Activated CD4-positive, alpha-beta T cell treated with anti-CD3 and anti-CD28 coated beads, Interleukin-2, amount 50 U/mL, for 16 hours (primary cell): ENCODE measurements around the gene PRMT3.
"Not testable (repeated sequence)": the region's sequence is repeated elsewhere in the genome, so short reads cannot be mapped to it uniquely, and the experiment has no call there.

Source experiments
- DNase-seq: peaks from one replicate; pipeline ENCODE4 v3.0.0-alpha.2; 2020

Gene PRMT3

DNA sequence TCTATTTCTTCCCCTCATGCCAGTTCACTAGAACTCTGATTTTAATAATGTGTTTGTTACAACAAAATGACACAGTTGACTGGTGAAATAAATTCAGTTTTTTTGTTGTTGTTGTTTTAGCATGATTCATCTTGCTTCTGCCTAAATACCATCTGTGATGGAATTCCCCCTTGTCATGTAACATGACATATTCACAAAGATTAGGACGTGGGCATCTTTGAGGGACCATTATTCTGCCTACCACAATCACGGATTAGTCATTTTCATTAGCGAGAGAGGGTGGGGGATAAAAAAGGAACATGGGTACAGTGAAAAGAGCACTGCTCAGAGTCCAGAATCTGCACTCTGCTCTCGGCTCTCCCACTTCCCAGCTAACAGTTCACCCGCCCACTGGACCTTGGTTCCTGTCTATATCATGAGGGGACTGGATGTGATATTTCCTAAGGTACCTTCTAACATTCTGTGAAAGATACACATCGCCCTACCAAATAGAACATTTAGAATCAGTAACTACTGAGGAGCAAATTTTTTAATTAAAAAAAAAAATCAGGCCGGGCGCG lies 12.7 kb upstream of the PRMT3 start:
- DNase-seq: no peak

DNA sequence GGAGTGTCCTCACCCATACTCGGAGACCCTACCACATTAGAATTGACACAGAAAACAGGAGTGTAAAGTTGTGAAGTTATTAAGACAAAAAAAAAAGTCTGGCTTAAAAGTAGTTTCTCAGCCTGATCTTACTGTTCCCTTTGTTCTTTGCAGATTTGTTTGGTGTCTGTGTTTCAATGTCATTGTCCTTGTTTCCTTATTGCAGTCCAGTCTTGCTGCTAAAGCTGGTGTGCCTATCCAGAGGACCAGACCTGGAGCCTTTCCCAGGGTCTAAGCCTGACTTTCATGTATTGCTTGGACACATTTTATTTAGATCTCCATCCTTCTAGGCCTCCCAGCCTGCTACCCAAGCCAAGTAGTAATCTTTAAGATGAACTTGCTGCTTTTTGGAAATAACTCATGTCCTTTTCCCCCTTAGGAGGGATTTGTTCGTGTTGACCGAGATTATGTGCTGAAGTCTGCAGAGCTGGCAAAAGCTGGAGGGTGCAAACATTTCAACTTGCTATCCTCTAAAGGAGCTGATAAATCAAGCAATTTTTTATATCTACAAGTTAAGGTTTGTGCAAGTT lies 11.3 kb upstream of the PRMT3 start:
- DNase-seq: no peak

DNA sequence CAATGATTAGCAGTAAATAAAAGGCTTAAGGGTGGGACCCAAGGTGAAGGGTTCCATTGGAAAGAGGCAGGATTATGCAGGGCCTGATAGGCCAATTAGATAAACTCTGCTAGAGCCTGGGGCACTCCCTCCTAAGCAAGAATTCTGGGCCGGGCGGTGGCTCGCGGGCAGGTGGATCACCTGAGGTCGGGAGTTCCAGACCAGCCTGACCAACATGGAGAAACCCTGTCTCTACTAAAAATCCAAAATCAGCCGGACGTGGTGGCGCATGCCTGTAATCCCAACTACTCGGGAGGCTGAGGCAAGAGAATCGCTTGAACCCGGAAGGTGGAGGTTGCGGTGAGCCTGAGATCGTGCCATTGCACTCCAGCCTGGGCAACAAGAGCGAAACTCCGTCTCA lies 1.5 kb upstream of the PRMT3 start:
- not testable (repeated sequence) for DNase-seq

DNA sequence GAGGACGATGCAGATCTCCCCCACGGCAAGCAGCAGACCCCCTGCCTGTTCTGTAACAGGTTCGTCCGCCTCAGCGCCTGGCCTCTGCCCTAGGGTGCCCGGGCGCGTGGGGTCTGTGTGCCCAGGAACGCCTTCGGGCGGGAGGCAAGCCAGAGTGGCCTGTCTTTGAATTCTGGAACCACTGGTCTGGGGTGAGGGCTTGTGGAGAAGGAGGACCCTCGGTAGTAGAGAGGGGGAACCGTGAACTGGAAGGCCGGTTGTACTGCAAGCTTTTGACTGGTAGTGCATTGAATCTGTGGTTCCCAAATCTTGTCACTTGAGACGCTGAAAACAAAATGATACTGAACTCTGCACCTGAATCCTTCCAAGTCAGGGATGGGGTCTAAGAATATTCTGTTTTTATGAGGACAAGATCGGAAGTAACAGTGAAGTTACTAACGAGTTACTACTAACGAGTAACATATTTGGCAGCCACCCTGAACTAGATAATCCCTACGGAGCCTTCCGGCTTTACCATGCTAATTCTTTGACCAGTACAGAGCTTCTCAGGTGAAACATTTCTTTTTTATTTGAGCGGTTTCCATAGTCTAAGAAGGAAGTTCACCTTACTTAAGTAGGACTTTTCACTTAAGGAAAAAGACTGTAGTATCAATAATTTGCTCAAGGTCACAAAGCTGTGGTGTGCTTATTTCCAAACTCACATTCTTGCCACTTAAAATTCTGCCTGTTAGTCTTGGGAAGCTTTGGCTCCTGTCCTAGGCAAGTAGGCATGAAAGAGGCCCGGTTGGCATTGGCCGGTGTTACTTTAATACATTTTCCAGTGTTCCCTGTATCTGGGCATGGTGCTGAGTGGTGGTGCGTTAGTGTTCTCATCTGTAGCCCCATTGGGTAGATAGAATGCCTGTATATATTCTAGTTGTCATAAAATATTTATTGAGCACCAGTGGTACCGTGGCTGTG lies 860 bp downstream of the PRMT3 start:
- peak; percentile 22 for DNase-seq

DNA sequence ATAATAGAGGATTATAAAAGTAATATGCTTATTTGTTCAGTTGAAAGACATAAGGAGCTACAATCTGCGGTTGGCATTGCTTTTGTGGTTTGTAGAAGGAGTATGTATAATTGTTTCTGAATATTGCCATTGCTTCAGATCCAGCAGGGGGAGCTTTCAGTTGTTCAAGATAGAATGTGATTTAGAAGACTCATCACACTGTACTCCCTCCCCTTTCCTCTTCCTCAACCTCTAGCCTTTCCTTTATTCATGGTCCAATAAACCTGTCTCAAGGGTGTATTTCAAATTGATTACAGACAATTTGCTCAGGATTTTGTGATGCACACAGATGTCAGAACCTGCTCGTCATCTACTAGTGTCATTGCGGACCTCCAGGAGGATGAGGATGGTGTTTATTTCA lies 9.8 kb downstream of the PRMT3 start:
- DNase-seq: peak; percentile 52

DNA sequence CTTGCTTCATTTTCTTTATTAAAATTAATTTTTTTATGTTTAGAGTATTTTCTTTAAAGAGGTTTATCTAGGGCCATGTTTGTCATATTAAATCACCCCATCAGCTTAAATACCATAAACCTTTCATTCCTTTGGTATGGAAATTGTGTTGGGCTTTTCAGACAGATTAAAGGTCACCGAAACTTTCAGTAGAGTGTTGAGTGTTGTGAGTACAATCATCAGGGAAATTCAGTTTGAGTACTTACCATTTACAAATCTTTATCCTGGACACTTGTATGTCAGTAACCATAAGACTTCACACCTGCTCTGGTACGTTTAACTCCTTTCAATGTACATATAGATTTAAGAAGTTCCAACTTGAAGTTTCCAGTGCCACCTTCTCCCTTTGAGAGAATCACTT lies 12.0 kb downstream of the PRMT3 start:
- no peak for DNase-seq

DNA sequence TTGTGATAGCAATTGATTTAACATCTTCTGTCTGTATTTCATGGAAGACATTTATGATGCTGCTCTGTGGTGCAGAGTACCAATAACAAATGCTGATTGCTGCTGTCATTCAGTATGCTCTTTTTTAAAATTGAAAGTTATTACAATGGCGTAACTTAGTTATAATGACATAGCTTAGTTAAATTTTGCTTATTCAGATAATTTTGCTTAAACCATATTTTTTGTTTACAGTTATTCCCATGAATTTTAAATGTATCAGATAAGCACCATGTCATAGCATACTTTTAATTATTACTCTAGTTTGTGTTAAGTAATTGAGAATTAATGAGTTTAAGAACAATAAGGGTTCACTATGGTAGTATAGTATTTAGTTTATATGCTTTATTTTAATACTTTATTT lies 15.5 kb downstream of the PRMT3 start:
- no peak for DNase-seq

DNA sequence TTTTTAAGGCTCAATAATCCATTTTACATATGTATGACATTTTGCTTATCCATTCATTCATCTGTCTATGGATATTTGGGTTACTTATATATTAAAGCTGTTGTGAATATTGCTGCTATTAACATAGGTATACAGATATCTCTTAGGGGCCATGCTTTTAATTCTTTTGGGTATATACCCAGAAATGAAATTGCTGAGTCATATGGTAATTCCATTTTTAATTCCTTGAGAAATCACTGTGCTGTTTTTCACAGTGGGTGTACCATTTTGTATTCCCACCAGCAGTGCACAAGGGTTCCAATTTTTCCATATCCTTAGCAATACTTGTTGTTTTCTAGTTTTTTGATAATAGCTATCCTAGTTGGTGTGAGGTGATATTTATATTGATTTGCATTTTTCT lies 19.0 kb downstream of the PRMT3 start:
- DNase-seq: no peak

DNA sequence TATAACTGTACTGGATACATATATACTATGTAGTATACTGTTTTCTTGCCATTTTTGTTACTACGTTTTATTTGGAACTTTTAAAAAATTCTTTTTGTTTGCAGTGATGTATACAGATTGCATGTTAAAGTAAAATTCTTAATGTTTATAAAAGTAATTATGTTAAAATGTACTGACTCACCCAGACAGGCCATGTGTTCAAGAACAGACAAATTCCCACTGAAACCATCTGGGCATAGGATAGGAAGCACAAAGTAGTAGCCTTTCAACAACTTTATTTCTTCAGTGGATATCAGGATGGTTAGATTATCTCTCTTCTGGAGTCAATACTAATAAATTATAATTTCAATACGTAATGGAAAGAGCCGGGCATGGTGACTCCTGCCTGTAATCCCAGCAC lies 19.8 kb downstream of the PRMT3 start:
- DNase-seq: no peak

DNA sequence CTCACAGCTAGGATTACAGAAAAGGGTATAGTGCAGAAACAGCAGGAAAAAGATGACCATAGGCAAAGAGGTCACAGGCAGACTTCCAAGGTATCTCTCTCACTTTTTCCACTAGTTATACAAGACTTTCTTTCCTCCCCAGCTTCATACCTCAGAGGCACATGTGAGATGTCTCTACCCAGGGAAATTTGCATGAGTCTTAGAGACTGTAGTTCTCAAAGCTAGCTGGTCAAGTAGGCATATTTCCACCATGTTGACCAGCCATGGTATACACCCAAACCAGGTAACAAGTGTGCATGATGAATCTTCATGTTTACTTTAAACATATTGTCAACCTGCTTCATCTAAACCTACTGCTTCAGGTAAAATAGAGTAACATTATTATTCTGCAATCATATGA lies 27.9 kb downstream of the PRMT3 start:
- DNase-seq: no peak

DNA sequence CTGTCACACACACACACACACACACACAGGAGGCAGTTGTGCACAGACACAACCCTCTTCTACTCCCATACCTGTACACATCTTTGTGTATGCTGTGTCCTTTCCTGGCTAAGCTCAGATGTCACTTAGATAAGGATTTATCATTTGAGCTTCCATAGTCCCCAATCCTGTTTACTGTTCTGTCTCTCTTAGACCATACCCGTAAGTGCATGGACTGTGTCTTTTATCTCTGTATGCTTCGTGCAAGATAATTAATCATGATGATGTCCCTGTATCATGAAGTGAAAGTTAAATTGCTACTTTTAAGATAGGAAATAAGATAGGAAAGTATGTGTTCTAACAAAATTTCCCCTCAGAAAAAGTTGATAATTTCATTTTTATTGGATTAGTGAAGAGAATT lies 30.3 kb downstream of the PRMT3 start:
- DNase-seq: no peak

DNA sequence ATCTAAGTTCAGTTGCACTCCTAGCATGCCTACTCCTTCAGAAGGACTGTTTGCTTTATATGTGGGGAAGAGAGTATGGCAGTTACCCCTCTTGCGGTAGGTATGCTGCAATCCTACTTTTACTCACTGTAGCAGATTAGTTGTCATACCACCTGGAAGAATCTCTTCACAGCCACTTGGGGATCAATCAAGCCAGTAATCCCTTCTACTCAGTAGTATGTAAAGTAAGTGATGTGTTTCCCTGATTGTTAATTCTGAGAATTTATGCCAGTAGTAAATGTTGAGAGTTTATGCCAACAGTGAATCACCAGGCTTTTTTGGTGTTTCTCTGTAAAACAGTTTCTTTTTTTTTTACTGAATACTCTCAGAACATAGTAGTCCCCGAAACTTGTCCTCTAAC lies 34.4 kb downstream of the PRMT3 start:
- peak; percentile 65 for DNase-seq

DNA sequence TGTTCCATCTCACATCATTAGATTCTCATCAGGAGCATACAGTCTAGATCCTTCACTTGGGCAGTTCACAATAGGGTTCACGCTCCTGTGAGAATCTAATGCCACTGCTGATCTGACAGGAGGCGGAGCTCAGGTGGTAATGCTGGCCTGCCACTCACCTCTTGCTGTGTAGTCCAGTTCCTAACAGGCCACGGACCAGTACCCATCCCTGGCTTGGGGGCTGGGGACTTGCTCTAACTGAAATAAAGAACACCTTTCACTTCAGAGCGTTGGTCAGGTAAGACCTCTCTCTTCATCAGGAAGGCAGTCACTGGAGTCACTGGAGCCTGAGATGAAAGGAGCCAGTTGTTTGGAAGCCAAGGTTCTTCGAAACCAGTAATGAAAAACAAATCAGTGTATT lies 41.7 kb downstream of the PRMT3 start:
- no peak for DNase-seq

DNA sequence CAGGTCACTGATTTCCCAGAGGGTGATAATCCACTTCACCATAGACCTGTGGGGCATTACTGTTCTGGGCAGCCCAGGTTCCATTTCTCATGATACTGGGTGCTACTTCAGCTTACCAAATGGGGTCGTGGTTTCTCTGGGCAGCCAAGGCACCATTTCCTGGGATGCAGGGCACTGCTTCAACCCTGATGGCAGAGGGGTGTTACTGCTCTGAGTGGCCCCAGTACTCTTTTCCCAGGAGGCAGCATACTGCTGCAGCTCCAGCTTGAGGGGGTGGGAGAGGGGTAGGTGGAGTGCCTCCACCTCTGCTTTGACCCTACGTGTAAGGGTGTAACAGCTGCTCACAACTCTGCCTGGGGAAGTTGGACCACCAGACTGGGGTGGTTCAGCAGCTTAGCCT lies 51.1 kb downstream of the PRMT3 start:
- DNase-seq: no peak

DNA sequence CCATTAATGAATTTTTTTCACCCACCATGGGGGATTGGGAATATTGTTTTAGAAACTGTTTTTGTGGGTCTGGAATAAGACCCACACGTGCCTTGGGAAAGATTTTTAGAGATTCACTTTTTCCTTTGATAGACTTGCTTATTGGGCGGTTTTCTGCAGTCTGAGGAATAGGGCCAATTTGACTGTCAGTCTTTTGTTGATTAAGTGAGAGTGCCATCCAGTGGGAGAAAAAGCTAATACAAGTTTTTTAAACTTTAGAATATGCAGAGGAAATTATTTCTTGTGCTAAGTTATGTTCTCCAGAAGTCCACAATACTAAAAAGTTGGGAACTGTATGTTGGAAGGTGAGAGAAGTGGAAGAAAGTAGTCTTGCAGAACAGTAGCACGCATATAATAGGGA lies 56.1 kb downstream of the PRMT3 start:
- no peak for DNase-seq

DNA sequence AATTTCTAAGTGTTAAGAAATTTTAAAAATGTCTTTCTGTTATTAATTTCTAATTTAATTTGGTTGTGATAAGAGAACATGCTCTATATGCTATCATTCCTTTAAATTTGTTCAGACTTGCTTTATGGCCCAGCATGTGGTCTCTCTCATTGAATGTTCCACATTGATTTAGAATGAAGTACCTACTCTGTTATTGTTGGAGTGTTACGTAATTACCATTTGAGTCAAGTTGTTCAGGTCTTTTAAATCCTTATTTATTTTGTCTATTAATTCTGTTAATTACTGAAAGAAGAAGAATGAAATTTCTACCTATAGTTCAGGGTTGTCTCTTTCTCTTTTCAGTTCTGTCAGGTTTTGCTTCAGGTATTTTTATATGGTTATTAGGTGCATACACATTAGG lies 57.0 kb downstream of the PRMT3 start:
- no peak for DNase-seq

DNA sequence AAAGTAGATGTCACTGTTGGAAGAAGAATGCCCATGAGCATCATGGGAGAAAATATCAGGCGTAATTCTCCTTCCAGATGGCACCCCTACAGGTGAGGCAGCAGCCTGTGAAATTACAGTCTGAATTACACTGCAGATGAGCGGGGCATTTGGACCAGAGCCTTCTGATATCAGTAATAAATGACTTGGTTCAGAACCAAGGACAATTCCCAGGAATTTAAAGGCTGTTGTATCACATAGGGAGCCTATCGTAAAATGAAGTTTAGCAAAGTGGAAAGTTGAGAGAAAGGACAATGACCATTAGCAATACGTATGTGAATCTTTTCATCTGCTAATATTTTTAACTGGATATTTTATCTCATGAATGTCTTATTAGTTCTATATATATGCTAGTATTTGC lies 61.3 kb downstream of the PRMT3 start:
- no peak for DNase-seq

DNA sequence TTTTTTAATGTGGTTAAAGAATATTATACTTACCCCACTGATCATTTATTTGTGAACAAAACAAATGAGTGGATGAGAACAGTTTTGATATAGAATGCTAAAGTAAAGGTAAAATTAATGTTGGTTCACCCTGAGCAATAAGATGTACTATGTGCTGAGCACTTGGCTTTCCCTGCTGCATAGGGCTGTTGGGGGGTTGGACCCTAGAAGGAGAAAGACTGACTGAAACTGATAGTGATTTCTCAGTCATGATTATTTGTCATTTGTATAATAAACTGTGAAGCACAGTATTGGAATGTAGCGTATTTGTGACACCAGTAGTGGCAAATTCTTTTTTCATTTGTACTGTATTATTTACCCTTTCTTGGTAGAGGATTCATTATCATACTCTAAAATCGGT lies 63.3 kb downstream of the PRMT3 start:
- peak; percentile 27 for DNase-seq

DNA sequence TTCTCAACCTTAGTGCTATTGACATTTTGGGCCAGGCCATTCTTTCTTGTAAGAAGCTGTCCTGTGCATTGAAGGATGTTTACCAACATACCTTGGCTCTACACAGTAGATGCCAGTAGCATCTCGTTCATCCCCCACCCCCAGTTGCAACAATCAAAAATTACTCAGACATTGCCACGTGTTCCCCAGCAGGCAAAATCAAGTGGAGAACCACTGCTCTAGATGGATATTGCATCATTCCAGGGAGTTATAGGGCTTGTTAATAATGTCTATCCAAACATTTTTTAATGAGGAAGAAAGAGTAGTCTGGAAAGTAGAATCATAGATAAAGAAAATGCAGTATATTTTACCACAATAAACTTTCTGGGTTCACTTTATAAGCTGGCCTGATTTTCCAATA lies 64.1 kb downstream of the PRMT3 start:
- no peak for DNase-seq

DNA sequence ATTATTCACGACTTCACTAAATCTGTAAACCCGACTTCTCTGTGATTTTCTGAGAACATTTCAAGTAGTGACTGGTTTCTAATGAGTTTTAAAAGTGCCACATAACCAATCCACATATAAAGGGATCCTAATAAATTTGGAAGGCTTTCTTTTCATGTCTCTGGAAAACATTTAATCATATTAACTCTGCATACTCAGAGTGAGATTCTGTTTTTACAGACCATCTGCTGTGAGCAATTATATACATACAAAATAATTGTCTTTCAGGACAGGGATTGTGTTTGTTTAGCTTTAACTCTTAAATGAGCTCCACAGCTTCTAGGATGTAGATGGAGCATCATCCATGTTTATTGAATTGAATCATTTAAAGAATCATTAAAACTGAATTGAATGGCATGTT lies 65.1 kb downstream of the PRMT3 start:
- DNase-seq: no peak

DNA sequence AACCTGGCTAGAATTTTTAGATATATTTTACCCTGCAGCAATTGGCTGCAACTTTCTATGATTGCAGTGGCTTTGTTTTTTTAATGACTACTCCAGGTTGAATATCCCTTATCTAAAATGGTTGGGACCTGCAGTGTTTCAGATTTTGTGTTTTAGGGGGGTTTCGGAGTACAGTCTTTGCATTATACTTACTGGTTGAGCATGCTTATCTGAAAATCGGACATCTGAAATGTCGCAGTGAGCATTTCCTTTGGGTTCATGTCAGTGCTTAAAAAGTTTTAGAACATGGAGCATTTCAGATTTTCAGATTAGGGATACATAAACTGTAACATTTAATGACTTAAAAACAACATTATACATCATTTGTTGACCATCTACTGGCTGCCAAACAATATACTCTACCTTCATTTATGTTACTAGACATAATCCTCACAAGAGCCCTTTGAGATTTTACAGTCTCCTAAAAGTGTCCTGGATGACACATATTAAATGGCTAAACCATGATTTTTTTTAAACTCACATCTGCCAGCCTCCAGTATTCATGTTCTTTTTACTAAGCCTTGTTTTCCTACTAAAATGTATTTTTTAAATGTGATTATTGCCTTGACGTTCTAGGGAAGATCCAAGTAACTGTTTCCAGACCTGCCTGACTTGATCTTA lies 66.3 kb downstream of the PRMT3 start:
- DNase-seq: no peak

DNA sequence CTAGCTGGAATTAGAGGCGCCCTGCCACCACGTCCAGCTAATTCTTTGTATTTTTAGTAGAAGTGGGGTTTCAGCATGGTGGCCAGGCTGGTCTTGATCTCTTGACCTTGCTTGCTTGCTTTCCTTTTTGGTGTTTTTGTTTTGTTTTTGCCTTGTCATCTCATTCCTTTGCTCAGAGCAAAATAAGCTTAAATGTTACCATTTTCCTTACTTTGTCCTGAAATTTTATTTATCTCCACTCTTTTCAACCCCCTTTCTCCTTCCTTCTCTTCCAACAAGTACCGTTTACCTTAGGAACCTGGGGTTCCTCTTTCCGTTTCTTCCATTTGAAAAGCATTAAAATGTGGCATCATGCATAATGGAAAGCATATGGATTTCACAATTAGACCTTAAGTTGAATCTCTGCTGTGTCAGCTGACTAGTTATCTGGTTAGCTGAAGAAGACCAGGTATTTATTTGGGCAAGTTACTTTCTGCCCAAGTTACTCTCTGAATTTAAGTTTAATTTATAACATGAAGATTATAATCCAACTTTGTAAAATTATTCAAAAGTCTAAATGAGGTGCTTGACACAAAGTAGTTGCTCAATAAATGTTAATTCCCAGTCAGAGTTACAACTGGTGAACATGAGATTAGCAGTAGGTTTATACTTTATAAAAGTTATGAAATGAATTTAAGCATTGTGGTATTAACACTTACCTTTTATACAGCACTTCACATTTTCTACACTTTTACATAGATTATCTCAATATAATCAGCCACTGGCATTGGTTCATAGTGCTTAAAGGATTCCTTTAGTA lies 69.7 kb downstream of the PRMT3 start:
- DNase-seq: no peak
